HepG2 (cell line): ENCODE data around the gene HP1BP3. TPM values are rescaled to one million over a fixed set of nuclear protein-coding genes. Genes with fewer than 3 reads are reported as not detected.
A peak's percentile ranks its signal among the peaks of the same experiment; 100 is the strongest.

Experiments used
- GFI1 ChIP-seq: sonication (generic); formaldehyde crosslinking; IDR thresholded peaks from 2 replicates; pipeline ENCODE4 v1.5.0; 2020; ENCODE audit warnings: missing genetic modification reagents, mild to moderate bottlenecking, borderline replicate concordance
- GLI4 ChIP-seq: sonication (generic); formaldehyde crosslinking; IDR thresholded peaks from 2 replicates; pipeline ENCODE4 v1.5.1; 2020; ENCODE audit warnings: missing genetic modification reagents, mild to moderate bottlenecking, moderate library complexity, borderline replicate concordance
- HNF4G ChIP-seq, 2 experiments: sonication (generic) in 1 of 2; formaldehyde crosslinking in 1 of 2; IDR thresholded peaks; 2 replicates each; pipeline versions ENCODE4 v1.4.0 to v1.6.1; 2011 to 2020; ENCODE audit warnings: borderline replicate concordance in 2 of 2, low read depth in 2 of 2, mild to moderate bottlenecking in 2 of 2, low read length in 1 of 2, missing genetic modification reagents in 1 of 2, moderate library complexity in 1 of 2
- KDM5A ChIP-seq: fragments of 200-600 bp; sonication (generic); IDR thresholded peaks from 2 replicates; pipeline ENCODE4 v1.7.0; 2018; ENCODE audit warnings: antibody characterized with exemption, mild to moderate bottlenecking, low read length, borderline replicate concordance
- MAFK ChIP-seq, 2 experiments: IDR thresholded peaks in 1 of 2; conservative IDR thresholded peaks in 1 of 2; 2 replicates each; pipeline ENCODE4 v1.6.1; 2011; ENCODE audit warnings: improper control_type of control experiment in 2 of 2, low read length in 2 of 2
- PAWR ChIP-seq: sonication (generic); formaldehyde crosslinking; IDR thresholded peaks from 2 replicates; pipeline ENCODE4 v1.4.0; 2020; ENCODE audit warnings: missing genetic modification reagents, mild to moderate bottlenecking, borderline replicate concordance
- SCMH1 ChIP-seq: sonication (generic); formaldehyde crosslinking; IDR thresholded peaks from 2 replicates; pipeline ENCODE4 v1.9.0; 2021; ENCODE audit warnings: missing genetic modification reagents, mild to moderate bottlenecking, borderline replicate concordance
- SIX4 ChIP-seq: sonication (generic); formaldehyde crosslinking; IDR thresholded peaks from 2 replicates; pipeline ENCODE4 v1.4.0; 2020; ENCODE audit warnings: missing genetic modification reagents
- SMYD3 ChIP-seq: sonication (generic); formaldehyde crosslinking; IDR thresholded peaks from 2 replicates; pipeline ENCODE4 v1.8.1; 2023; ENCODE audit warnings: mild to moderate bottlenecking, missing genetic modification reagents
- SP140L ChIP-seq: sonication (generic); formaldehyde crosslinking; IDR thresholded peaks from 2 replicates; pipeline ENCODE4 v1.4.0; 2020; ENCODE audit warnings: missing genetic modification reagents, borderline replicate concordance
- STAG1 ChIP-seq: sonication (generic); formaldehyde crosslinking; IDR thresholded peaks from 2 replicates; pipeline ENCODE4 v1.4.0; 2020; ENCODE audit warnings: missing genetic modification reagents
- ZC3H13 ChIP-seq: sonication (generic); formaldehyde crosslinking; IDR thresholded peaks from 2 replicates; pipeline ENCODE4 v1.8.1; 2023; ENCODE audit warnings: mild to moderate bottlenecking, missing genetic modification reagents, moderate library complexity
- ZNF354B ChIP-seq: sonication (generic); formaldehyde crosslinking; IDR thresholded peaks from 2 replicates; pipeline ENCODE4 v1.8.0; 2022; ENCODE audit warnings: mild to moderate bottlenecking, missing genetic modification reagents
- ZNF740 ChIP-seq: sonication (generic); formaldehyde crosslinking; IDR thresholded peaks from 2 replicates; pipeline ENCODE4 v1.4.0; 2020; ENCODE audit warnings: missing genetic modification reagents
- ZSCAN9 ChIP-seq: IDR thresholded peaks from 2 replicates; pipeline ENCODE4 v1.6.1; 2016; ENCODE audit warnings: borderline replicate concordance
- polyA plus RNA-seq, 8 experiments: library from polyadenylated mRNA; depleted of rRNA in 3 of 8; stranded (reverse) in 7 of 8; unstranded in 1 of 8; fragments of >200 nt; fragmentation: Illumina TruSeq in 4 of 8; extraction: Trizol in 4 of 8; gene quantifications; 2 replicates each; pipeline versions ENCODE4 v1.2.1 to v1.2.3, GENCODE V29; 2011 to 2016; ENCODE audit warnings: low read depth in 4 of 8, missing spikeins in 1 of 8, mixed read lengths in 1 of 8; ENCODE audit not compliant: insufficient read depth in 1 of 8
- total RNA-seq, 5 experiments: library from RNA; depleted of rRNA; stranded (reverse); fragments of >200 nt; fragmentation: Illumina TruSeq; extraction: Trizol; gene quantifications; 2 replicates each; pipeline ENCODE4 v1.2.3, GENCODE V29; 2016; ENCODE audit warnings: low read depth in 1 of 5
- TF ChIP-seq, protein P1 (sequence below): sonication (generic); formaldehyde crosslinking; IDR thresholded peaks from 2 replicates; pipeline ENCODE4 v1.4.0; 2020; ENCODE audit warnings: missing genetic modification reagents
- TF ChIP-seq, protein P2 (sequence below): sonication (generic); formaldehyde crosslinking; IDR thresholded peaks from 2 replicates; pipeline ENCODE4 v1.4.0; 2020; ENCODE audit warnings: missing genetic modification reagents
- TF ChIP-seq, protein P3 (sequence below): sonication (generic); formaldehyde crosslinking; IDR thresholded peaks from 2 replicates; pipeline ENCODE4; 2020; ENCODE audit warnings: missing genetic modification reagents, mild to moderate bottlenecking, borderline replicate concordance

HP1BP3 gene
- total and polyA plus RNA-seq, 2 of the 13 experiments (the other 11 are each of a cell fraction or from before 2014, with no cell fraction given) = 98.5 to 137 TPM

DNA sequence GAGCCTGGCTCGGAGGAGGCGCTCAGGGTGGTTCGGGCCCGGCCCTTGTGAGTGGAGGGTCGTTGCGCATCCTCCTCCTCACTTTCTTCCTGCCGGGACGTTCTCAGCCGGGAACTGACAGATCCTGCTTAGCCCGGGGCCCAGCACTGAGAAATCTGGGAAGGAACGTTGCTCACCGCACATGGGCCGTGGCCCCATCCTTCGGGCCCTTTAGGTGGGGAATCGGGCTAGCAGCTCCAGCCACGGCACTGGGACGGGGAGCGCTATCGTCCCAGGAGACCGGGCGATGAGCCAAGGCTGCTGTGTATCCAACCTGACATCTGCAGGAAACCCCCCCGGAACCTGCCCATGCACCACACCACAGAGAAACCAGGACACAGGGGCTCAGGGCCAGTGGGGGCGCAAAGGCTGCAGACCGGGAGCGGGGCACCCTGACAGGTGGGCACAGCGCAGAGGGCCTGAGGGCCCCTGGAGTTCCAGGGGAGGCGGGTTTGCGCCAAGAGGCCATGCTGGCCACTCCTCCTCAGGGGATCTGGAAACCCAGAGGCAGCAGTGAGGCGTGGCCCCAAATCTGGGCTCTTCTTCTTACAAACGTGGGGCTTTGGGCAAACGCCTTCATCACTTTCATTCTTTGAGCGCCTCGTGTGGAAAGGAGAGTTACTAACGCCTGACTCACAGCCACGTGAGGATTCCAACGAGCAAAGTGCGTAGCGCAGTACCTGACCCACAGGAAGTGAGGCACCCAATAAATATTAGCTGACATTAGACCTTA, 54.3 kb downstream of the HP1BP3 start, which contains the start of gene SH2D5 (continued):
- TF ChIP-seq, protein P1, sequence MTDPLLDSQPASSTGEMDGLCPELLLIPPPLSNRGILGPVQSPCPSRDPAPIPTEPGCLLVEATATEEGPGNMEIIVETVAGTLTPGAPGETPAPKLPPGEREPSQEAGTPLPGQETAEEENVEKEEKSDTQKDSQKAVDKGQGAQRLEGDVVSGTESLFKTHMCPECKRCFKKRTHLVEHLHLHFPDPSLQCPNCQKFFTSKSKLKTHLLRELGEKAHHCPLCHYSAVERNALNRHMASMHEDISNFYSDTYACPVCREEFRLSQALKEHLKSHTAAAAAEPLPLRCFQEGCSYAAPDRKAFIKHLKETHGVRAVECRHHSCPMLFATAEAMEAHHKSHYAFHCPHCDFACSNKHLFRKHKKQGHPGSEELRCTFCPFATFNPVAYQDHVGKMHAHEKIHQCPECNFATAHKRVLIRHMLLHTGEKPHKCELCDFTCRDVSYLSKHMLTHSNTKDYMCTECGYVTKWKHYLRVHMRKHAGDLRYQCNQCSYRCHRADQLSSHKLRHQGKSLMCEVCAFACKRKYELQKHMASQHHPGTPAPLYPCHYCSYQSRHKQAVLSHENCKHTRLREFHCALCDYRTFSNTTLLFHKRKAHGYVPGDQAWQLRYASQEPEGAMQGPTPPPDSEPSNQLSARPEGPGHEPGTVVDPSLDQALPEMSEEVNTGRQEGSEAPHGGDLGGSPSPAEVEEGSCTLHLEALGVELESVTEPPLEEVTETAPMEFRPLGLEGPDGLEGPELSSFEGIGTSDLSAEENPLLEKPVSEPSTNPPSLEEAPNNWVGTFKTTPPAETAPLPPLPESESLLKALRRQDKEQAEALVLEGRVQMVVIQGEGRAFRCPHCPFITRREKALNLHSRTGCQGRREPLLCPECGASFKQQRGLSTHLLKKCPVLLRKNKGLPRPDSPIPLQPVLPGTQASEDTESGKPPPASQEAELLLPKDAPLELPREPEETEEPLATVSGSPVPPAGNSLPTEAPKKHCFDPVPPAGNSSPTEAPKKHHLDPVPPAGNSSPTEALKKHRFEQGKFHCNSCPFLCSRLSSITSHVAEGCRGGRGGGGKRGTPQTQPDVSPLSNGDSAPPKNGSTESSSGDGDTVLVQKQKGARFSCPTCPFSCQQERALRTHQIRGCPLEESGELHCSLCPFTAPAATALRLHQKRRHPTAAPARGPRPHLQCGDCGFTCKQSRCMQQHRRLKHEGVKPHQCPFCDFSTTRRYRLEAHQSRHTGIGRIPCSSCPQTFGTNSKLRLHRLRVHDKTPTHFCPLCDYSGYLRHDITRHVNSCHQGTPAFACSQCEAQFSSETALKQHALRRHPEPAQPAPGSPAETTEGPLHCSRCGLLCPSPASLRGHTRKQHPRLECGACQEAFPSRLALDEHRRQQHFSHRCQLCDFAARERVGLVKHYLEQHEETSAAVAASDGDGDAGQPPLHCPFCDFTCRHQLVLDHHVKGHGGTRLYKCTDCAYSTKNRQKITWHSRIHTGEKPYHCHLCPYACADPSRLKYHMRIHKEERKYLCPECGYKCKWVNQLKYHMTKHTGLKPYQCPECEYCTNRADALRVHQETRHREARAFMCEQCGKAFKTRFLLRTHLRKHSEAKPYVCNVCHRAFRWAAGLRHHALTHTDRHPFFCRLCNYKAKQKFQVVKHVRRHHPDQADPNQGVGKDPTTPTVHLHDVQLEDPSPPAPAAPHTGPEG (CRISPR knock-in tag) = no peak
- TF ChIP-seq SP140L (CRISPR knock-in tag) = no peak
- TF ChIP-seq PAWR (CRISPR knock-in tag) = no peak
- TF ChIP-seq SCMH1 (CRISPR knock-in tag) = no peak
- TF ChIP-seq, protein P2, sequence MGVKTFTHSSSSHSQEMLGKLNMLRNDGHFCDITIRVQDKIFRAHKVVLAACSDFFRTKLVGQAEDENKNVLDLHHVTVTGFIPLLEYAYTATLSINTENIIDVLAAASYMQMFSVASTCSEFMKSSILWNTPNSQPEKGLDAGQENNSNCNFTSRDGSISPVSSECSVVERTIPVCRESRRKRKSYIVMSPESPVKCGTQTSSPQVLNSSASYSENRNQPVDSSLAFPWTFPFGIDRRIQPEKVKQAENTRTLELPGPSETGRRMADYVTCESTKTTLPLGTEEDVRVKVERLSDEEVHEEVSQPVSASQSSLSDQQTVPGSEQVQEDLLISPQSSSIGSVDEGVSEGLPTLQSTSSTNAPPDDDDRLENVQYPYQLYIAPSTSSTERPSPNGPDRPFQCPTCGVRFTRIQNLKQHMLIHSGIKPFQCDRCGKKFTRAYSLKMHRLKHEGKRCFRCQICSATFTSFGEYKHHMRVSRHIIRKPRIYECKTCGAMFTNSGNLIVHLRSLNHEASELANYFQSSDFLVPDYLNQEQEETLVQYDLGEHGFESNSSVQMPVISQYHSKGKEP (CRISPR knock-in tag) = no peak
- no peak for TF ChIP-seq MAFK (conservative IDR thresholded peaks at IDR 0.05 in 1 of 2, IDR thresholded peaks at IDR 0.05 in 1 of 2; ENCODE audit: low read length in 2 of 2)
- TF ChIP-seq, protein P3, sequence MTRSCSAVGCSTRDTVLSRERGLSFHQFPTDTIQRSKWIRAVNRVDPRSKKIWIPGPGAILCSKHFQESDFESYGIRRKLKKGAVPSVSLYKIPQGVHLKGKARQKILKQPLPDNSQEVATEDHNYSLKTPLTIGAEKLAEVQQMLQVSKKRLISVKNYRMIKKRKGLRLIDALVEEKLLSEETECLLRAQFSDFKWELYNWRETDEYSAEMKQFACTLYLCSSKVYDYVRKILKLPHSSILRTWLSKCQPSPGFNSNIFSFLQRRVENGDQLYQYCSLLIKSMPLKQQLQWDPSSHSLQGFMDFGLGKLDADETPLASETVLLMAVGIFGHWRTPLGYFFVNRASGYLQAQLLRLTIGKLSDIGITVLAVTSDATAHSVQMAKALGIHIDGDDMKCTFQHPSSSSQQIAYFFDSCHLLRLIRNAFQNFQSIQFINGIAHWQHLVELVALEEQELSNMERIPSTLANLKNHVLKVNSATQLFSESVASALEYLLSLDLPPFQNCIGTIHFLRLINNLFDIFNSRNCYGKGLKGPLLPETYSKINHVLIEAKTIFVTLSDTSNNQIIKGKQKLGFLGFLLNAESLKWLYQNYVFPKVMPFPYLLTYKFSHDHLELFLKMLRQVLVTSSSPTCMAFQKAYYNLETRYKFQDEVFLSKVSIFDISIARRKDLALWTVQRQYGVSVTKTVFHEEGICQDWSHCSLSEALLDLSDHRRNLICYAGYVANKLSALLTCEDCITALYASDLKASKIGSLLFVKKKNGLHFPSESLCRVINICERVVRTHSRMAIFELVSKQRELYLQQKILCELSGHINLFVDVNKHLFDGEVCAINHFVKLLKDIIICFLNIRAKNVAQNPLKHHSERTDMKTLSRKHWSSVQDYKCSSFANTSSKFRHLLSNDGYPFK (CRISPR knock-in tag) = no peak
- no peak for TF ChIP-seq ZNF740 (CRISPR knock-in tag)
- TF ChIP-seq HNF4G (IDR thresholded peaks at IDR 0.05; ENCODE audit: borderline replicate concordance, low read depth, low read length) = 0 out of 2 replicates have a peak, but pooled peaks have one; percentile 30
- TF ChIP-seq HNF4G (CRISPR knock-in tag; IDR thresholded peaks at IDR 0.05; ENCODE audit: borderline replicate concordance, low read depth) = no peak
- no peak for TF ChIP-seq KDM5A
- TF ChIP-seq ZSCAN9 (CRISPR knock-in tag) = peak; percentile 62; the same call in 1 of the 2 replicates
- TF ChIP-seq GLI4 = no peak
- TF ChIP-seq STAG1 (CRISPR knock-in tag) = peak; percentile 56
- TF ChIP-seq ZC3H13 = 0 out of 2 replicates have a peak, but pooled peaks have one; percentile 69
- TF ChIP-seq GFI1 (CRISPR knock-in tag) = no peak
- TF ChIP-seq ZNF354B (CRISPR knock-in tag) = no peak
- no peak for TF ChIP-seq SIX4 (CRISPR knock-in tag)
- TF ChIP-seq SMYD3 (CRISPR knock-in tag) = no peak
